NCI-H345 treated with DMSO at 0.1 percent for 48 hours (cell line): ENCODE measurements around the gene EHMT1.

Experiments used
- DNase-seq: peaks from one replicate; lab custom pipeline; 2025; ENCODE audit not compliant: unreplicated experiment; lab: John Stamatoyannopoulos, UW

Gene EHMT1

DNA sequence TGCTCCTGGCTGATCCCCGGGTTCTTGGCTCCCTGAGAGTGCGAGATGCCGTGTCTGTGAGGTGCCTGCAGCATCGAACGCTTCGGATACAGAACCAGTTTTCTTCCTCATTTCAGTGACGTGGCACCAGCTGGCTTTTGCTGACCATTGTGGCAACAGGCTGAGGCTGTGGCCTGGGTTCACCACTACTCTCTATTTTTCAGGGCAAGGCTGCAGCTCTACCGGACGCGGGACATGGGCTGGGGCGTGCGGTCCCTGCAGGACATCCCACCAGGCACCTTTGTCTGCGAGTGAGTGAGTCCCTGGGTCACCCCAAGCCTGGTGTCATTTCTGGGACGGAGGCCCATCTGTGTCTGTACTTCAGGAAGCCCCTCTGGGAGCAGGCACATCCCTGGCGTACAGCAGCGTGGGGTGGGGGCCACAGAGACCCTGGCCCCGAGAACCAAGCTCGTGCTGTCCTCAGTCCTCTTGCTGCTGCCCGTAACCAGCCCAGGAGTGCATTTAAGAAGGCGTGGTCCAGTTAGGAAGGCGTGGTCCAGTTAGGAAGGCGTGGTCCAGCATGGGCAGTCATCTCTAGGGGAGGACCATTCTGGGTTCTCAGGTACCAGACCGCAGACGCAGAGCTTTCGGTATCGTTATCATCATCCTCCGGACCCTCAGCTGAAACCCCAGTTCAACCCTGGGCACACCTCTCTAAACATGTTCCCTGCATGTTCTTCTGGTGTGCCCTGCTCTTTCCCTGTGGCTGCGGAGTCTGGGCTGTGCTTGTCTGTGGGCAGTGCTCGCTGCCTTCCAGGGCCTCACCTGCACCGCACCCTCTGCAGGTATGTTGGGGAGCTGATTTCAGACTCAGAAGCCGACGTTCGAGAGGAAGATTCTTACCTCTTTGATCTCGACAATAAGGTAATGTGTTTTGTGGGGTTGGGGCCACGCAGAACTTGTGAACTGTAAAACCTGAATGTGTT is 198.7 kb downstream of the EHMT1 start:
- no peak for DNase-seq

- no peak for DNase-seq
Observed at GRCh38 chr9:137818286-137818685, 199.5 kb downstream of the EHMT1 start.

GRCh38 chr9:137820161-137820855 is 201.5 kb downstream of the EHMT1 start:
- no peak for DNase-seq

DNA sequence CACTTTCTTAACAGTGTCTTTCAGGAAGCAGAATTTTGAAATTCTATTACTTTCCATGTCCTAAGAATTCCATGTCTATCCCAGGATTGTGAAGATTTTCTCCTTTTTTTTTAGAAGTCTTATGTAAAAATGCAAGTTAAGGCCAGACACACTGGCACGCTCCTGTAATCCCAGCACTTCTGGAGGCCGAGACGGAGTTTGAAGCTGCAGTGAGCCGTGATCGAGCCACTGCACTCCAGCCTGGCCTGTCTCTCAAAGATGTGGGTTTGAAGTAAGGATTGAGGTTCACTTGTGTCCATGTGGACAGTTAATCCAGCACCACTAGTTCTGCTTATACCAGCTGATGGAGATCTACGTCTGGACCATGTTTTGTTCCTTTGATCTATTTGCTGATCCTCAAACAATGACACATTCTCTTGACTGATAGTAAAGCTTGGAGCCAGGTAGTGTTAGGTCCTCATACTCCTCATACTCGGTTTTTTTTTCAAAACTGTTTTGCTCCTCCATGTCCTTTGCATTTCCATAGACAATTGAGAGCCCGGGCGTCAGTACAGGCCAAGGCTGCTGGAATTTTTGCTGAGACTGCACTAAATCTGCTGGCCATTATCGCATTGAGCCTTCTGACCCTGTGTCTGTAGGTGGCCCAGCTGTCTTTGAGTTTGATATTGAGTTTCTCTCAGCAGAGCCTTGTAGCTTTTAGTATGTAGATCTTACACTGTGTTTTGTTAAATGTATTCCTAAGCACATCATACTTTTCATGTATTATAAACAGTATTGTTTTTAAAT is 205.4 kb downstream of the EHMT1 start:
- DNase-seq = no peak

DNA sequence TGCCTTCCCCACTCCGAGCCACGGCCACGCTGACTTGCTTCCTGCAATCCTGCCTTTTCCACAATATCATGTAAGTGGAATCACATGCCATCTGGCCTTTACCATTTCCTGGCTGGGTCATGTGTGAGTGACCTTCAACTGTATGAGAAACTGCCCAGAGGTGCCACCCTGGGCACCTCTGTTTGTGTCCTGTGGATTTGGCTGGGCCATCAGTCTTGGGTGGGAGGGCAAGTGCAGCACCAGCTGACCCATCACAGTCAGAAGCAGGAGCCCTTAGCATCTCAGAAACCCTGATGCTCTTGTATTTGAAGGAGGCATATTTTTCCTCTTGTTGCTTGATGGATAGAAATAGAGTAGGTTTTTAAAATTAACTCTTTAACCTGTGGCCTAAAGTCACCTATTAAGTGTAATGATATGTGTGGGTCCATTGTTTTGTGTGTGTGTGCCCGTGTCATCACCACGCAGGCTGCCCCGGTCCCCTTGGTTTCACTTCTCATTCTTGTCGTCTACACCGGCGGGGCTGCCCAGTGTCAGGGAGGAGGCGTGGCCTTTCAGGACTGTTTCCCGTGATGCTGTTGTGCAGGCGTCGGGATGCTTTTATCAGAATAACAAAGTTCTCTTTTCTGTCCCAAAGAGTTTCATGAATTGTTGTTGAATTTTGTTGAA is 206.7 kb downstream of the EHMT1 start:
- DNase-seq = no peak

- no peak for DNase-seq
Observed at GRCh38 chr9:137827908-137828526, 209.2 kb downstream of the EHMT1 start.

DNA sequence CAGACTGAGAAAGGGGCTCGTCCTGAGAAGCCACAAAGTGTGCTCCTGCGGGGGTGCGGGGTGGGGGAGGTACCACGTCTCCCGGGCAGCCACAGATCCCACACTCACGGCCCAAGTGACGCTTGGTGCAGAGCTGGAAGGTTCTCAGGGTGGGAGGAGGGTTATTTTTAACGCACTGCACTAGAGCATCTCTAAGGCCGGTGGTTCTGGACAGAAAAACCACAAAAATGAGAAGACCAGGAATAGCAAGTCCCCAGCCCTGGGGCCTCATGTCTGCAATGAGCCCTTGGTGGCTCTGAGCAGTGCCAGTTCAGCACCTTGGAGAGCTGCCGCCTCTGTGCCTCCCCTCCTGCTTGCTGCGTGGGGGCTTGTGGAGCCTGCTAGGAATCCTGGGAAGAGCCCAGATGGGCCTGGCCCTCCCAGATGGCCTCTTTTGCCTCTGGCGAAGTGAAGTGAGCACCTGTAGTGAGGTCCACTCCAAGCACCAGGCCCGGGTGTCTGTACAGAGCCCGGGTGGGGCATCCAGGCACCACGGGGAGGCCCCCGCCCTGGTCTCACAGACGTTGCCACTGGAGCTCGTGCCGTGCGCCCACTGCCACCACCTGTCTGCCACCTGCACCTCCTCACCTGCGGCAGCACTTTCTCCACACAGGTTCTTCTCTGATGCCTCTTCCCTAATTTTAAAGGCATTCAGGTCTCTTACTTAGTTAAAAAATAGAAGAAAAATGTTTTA is 209.9 kb downstream of the EHMT1 start:
- DNase-seq = no peak

DNA sequence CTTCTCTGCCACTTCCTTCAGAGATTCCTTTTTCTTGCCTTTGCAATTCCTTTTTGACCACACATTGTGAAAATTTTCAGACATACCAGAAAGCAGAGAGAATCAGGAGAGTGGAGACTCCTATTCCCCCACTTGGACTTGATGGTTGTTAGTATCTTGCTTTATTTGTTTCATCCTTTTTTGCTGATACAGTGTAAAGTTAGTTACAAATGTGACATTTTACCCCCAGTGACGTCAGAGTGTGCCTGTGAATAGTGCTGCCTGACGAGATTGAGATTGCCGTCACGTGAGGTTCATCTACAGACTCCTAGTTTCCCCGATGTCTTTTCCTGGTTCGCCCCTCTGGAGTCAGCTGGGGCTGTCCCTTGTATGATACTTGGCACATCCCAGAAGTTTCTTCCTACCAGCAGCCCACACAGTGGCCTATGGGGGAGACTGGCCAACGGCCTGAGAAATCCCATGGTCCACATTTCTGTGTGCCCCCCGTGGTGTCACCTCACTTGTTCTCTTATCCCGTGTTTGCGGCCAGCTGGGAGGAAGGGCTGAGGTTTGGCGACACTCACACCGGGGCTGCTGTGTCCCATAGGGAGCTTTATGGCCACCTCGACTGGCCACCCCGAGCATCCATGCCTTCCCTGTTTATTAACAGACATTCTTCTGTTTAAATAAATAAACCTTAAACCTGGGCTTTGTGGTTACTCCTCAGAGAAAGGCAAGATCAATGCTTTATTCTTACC is 210.6 kb downstream of the EHMT1 start:
- DNase-seq = no peak

DNA sequence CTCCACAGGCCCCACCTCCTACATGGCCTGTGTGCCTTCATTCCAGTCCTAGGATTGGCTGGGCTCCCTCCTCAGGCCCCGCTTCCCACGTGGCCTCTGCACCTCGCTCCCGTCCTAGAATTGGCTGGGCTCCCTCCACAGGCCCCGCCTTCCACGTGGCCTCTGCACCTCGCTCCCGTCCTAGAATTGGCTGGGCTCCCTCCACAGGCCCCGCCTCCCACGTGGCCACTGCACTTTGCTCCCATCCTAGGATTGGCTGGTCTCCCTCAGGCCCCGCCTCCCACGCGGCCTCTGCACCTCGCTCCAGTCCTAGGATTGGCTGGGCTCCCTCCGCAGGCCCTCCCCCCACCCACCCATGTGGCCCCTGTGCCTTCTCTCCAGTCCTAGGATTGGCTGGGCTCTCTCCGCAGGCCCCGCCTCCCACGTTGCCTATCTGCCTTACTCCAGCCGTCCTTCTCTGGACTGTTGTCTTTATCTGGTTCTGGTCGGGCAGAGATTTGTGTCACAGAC is 213.4 kb downstream of the EHMT1 start:
- DNase-seq = no peak

DNA sequence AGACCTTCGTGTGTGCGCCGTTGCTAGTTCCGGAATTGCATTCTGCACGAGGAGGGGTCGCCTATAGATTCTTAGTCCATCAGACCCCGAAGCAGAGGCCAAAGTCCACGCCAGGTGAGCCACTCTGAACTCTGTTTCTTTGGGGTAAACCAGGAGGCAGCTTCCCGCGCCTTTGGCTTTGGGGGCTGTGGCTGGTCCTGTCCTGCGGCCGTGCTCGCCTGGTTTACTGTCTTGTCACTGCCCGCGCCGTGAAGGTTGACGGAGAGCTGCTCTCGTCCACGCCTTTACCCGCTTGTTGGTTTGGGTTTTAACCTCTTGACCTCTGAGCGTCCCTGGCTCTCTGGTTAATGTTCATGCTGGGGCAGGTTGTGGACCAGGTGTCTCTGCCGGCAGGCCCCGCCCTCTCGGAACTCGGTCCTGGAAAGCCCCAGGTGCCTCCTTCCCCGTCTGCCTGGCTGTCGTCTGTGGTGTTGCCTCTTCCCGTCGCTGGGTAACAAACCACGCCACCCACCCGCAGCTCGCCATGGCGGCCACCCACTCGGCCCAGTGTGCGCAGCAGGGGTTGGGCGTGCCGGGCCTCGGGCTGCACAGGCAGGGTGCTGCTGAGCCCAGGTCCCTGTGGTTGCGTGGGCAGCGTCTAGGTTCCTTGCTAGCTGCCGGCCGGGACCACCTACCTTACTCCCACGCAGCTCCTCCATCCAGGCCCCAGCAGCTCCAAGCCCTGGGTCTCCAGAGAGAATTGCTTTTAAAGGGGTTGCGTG is 214.2 kb downstream of the EHMT1 start:
- DNase-seq = no peak

- no peak for DNase-seq
Observed at GRCh38 chr9:137833721-137834613, 215.2 kb downstream of the EHMT1 start.

DNA sequence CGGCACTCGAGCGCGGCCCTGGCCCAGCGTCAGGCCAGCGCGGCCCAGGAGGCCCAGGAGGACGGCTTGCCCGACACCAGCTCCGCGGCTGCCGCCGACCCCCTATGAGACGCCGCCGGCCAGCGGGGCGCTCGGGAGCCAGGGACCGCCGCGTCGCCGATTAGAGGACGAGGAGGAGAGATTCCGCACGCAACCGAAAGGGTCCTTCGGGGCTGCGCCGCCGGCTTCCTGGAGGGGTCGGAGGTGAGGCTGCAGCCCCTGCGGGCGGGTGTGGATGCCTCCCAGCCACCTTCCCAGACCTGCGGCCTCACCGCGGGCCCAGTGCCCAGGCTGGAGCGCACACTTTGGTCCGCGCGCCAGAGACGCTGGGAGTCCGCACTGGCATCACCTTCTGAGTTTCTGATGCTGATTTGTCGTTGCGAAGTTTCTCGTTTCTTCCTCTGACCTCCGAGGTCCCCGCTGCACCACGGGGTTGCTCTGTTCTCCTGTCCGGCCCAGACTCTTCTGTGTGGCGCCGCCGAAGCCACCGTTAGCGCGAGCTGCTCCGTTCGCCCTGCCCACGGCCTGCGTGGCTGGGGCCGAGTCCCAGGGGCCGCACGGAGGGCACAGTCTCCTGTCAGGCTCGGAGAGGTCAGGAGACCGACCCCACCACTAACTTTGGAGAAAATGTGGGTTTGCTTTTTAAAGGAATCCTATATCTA is 216.2 kb downstream of the EHMT1 start:
- DNase-seq = no peak

GRCh38 chr9:137836151-137836830 is 217.5 kb downstream of the EHMT1 start:
- DNase-seq = no peak

DNA sequence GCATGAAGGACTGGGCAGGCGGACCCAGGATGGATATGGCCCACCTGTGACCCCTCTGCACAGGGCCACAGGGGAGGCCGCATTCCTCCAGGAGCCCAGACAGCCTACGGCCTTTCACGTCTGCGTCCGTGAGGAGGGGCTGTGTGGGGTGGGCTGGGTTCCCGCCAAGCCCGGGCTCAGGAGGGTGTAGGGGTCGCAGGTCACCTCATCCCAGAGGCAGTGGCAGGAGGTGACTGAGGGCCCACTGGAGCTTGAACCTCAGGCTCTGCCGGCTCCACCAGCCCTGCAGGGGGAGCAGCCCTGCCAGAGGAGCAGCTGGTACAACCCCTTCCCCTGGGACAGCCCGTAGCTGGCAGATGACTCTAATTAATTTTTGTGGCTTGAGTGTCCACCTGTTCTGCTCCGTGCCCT is 218.0 kb downstream of the EHMT1 start:
- no peak for DNase-seq

DNA sequence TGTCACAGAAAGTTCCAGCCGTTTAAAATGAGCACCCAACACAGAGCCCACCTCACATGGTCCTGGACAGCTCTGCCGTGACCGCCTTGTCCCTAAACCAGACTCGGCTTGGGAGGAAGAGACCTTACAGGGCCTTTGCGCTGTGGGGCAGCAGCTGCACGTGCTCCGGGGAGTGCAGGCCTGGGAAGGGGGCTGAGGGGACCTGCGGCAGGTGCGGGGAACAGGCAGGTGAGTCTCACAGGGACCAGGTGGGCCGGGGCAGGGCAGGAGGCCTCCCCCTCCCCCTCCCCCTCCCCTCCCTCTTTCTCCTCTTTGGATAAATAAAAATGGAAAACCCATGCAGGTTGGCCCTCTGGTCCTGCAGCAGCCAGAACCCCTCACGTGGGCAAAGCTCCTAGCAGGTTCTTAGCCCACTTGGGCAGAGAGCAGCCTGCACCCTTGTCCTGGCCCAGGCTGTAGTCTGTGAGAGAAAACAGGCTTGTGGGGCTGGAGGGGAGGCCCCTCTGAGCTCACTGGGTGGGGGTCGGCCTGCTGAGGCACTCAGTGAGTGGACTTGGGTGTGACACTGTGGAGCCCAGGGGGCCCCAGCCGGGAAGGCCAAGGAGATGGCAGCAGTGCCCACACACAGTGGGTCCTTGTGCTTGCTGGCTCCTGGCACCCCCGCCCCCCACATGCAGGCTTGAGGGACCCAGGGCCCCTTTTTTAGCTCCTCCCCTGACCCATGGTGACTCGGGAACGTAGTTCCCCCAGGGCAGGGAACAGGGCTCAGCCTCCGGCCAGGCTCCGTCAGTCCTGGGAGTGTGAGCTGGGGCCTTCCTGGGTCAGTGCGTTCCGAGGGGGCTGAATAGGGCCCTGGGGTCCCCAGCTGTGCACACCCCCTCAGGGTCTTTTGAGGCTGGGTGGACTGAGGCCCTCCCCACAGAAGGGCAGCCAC is 218.8 kb downstream of the EHMT1 start:
- no peak for DNase-seq
